Measurements from ENCODE around the gene SOX13. TPM values are rescaled to one million over a fixed set of nuclear protein-coding genes. Genes with fewer than 3 reads are reported as not detected.

Gene SOX13
- total RNA-seq, 4 donors from 2014 or later, result 12.1 to 34.1 (median 33.4) TPM

GRCh38 chr1:204146965-204147364 lies 74.0 kb downstream of the SOX13 start:
- WGBS, 2 donors (ENCODE audit: low coverage in 1 of 2), result 81% methylated on average over 7 of the region's 7 CpGs; no CpG with 5 or more reads in 1 of the 2 donors
- no peak overlapping the region for H3K27ac ChIP-seq
- no peak overlapping the region for H3K4me3 ChIP-seq
- peaks cover 12% of the 10 kb centered on the region for H3K27me3 ChIP-seq
- intact Hi-C loops (cut with DNase I; ENCODE audit: low total_unique reads) (no loop called here), in situ Hi-C loops (cut with MboI; ENCODE audit: low pct_ligation_motif_present in 1 of 4, low pct_unique_long_range_greater_than_20kb in 1 of 4, low sequenced_read_pairs in 3 of 4) (no loop called here)
- no peak for TF ChIP-seq POLR2AphosphoS5 (IDR thresholded peaks at IDR 0.05)
- peaks cover 0 to 6% (median 0%) of the 10 kb centered on the region in 4 donors for H3K4me1 ChIP-seq
- no peaks in the 10 kb centered on the region for H3K36me3 ChIP-seq
- DNase-seq, result no peak
- no peaks in the 10 kb centered on the region for H3K9me3 ChIP-seq

- Histone ChIP-seq H3K27me3 (peaks cover 19% of the 10 kb centered on the region), H3K27ac (no peak overlapping the region), H3K4me3 (no peak overlapping the region), H3K36me3 (no peaks in the 10 kb centered on the region), H3K4me1 (peaks cover 5 to 7% (median 6%) of the 10 kb centered on the region in 4 donors), H3K9me3 (no peaks in the 10 kb centered on the region)
- TF ChIP-seq POLR2A (IDR thresholded peaks at IDR 0.05), result no peak
- intact Hi-C loops (cut with DNase I; ENCODE audit: low total_unique reads) (no loop called here), in situ Hi-C loops (cut with MboI; ENCODE audit: low pct_ligation_motif_present in 1 of 4, low pct_unique_long_range_greater_than_20kb in 1 of 4, low sequenced_read_pairs in 3 of 4) (no loop called here)
- no peak for DNase-seq
- 86% methylated on average over 13 of the region's 13 CpGs; no CpG with 5 or more reads in 1 of the 2 donors for WGBS, 2 donors (ENCODE audit: low coverage in 1 of 2)
Measured at GRCh38 chr1:204147406-204148383, 74.8 kb downstream of the SOX13 start.

GRCh38 chr1:204149107-204149506 lies 76.2 kb downstream of the SOX13 start:
- intact Hi-C loops (cut with DNase I; ENCODE audit: low total_unique reads) (no loop called here), in situ Hi-C loops (cut with MboI; ENCODE audit: low pct_ligation_motif_present in 1 of 4, low pct_unique_long_range_greater_than_20kb in 1 of 4, low sequenced_read_pairs in 3 of 4) (no loop called here)
- DNase-seq, result no peak
- H3K27ac ChIP-seq, result no peak overlapping the region
- H3K4me3 ChIP-seq, result no peak overlapping the region
- 76 to 100% methylated on average over 1 to 2 of the region's 2 CpGs for WGBS, 2 donors (ENCODE audit: low coverage in 1 of 2)
- H3K36me3 ChIP-seq, result no peaks in the 10 kb centered on the region
- no peak for TF ChIP-seq POLR2A (IDR thresholded peaks at IDR 0.05)
- no peak for TF ChIP-seq CTCF (IDR thresholded peaks at IDR 0.05)
- no peak for TF ChIP-seq POLR2AphosphoS5 (IDR thresholded peaks at IDR 0.05)
- peaks cover 29% of the 10 kb centered on the region for H3K27me3 ChIP-seq
- H3K9me3 ChIP-seq, result no peaks in the 10 kb centered on the region
- H3K4me1 ChIP-seq, result peaks cover 5 to 9% (median 6%) of the 10 kb centered on the region in 4 donors

GRCh38 chr1:204149635-204150565 lies 77.0 kb downstream of the SOX13 start:
- WGBS, 2 donors (ENCODE audit: low coverage in 1 of 2), result 71 to 79% methylated on average over 1 to 16 of the region's 16 CpGs
- H3K36me3 ChIP-seq, result no peaks in the 10 kb centered on the region
- in situ Hi-C loops (cut with MboI; ENCODE audit: low pct_ligation_motif_present in 1 of 4, low pct_unique_long_range_greater_than_20kb in 1 of 4, low sequenced_read_pairs in 3 of 4), result no loop called here
- no peak for DNase-seq
- intact Hi-C loops (cut with DNase I; ENCODE audit: low total_unique reads), result no loop called here
- peak overlapping the region in 1 of 4 donors; percentile 83 for H3K27ac ChIP-seq
- peaks cover 5 to 9% (median 6%) of the 10 kb centered on the region in 4 donors for H3K4me1 ChIP-seq
- no peak overlapping the region for H3K4me3 ChIP-seq
- TF ChIP-seq EP300 (IDR thresholded peaks at IDR 0.05; ENCODE audit: low read depth) (no peak), POLR2AphosphoS5 (IDR thresholded peaks at IDR 0.05) (no peak), CTCF (IDR thresholded peaks at IDR 0.05) (no peak), POLR2A (IDR thresholded peaks at IDR 0.05) (no peak)
- H3K27me3 ChIP-seq, result peaks cover 29% of the 10 kb centered on the region
- H3K9me3 ChIP-seq, result no peaks in the 10 kb centered on the region

Data from transverse colon (tissue), 4 donors.